ENCODE data around the gene GRIN1.

The GRIN1 gene

GRCh38 chr9:137168573-137168903, 29.6 kb downstream of the GRIN1 start:
- ChIA-PET CTCF (no interaction called here), POLR2A (no interaction called here)
- no peak for DNase-seq (ENCODE audit: low read depth, low spot score)

GRCh38 chr9:137168904-137169856, 30.2 kb downstream of the GRIN1 start:
- CTCF ChIA-PET, result interaction anchor here (1.6 to 1.8 kb wide), 2 partner anchors 9 to 67 kb away, joined by 4 to 7 read pairs; no protein-coding TSS in a partner anchor
- POLR2A ChIA-PET, result no interaction called here
- no peak for TF ChIP-seq CTCF (IDR thresholded peaks at IDR 0.05; ENCODE audit: insufficient read depth, low read length, missing control alignments)
- H3K4me3 ChIP-seq (ENCODE audit: low read depth, low read length), result no peak overlapping the region; the same call in 1 of the 2 replicates
- DNase-seq (ENCODE audit: low read depth, low spot score), result no peak

More at GRCh38 chr9:137168573-137168903, 29.6 kb downstream of the GRIN1 start:
- TF ChIP-seq CTCF (IDR thresholded peaks at IDR 0.05; ENCODE audit: insufficient read depth, low read length, missing control alignments), result no peak
- H3K4me3 ChIP-seq (ENCODE audit: low read depth, low read length), result no peak overlapping the region

- DNase-seq (ENCODE audit: low read depth, low spot score), result no peak
- no peak within 1 kb of the TSS; the same call in 1 of the 2 replicates for H3K4me3 ChIP-seq (ENCODE audit: low read depth, low read length)
- TF ChIP-seq CTCF (IDR thresholded peaks at IDR 0.05; ENCODE audit: insufficient read depth, low read length, missing control alignments), result no peak
- POLR2A ChIA-PET, result interaction anchor here (1.2 kb wide), 1 partner anchor 71 kb away, joined by 4 read pairs; the partner anchor contains the start of gene TUBB4B
- CTCF ChIA-PET, result interaction anchor here (1.6 to 1.8 kb wide), 2 partner anchors 9 to 67 kb away, joined by 4 to 7 read pairs; no protein-coding TSS in a partner anchor
These were observed 31.0 kb downstream of the GRIN1 start, which contains the start of gene LRRC26 for GRCh38 chr9:137169896-137170358. Gene LRRC26 (minus strand): TSS chr9:137170051. CDS start chr9:137169943, 108 bp downstream.

- no peak for DNase-seq (ENCODE audit: low read depth, low spot score)
- no peak for TF ChIP-seq CTCF (IDR thresholded peaks at IDR 0.05; ENCODE audit: insufficient read depth, low read length, missing control alignments)
- POLR2A ChIA-PET, result interaction anchor here (0.6 to 1.2 kb wide), 3 partner anchors 41 to 70 kb away, joined by 3 to 4 read pairs (median 3); partner anchors contain the start of gene TUBB4B
- H3K4me3 ChIP-seq (ENCODE audit: low read depth, low read length), result no peak overlapping the region
- CTCF ChIA-PET, result interaction anchor here (0.7 to 1.8 kb wide), 3 partner anchors 8 to 66 kb away, joined by 3 to 7 read pairs (median 4); no protein-coding TSS in a partner anchor
These were observed 31.7 kb downstream of the GRIN1 start for GRCh38 chr9:137170486-137171148.

- no peak overlapping the region for H3K4me3 ChIP-seq (ENCODE audit: low read depth, low read length)
- no peak for TF ChIP-seq CTCF (IDR thresholded peaks at IDR 0.05; ENCODE audit: insufficient read depth, low read length, missing control alignments)
- CTCF ChIA-PET, result interaction anchor here (0.7 to 1.8 kb wide), 3 partner anchors 21 to 65 kb away, joined by 3 to 4 read pairs (median 4); no protein-coding TSS in a partner anchor
- no peak for DNase-seq (ENCODE audit: low read depth, low spot score)
- POLR2A ChIA-PET, result interaction anchor here (0.6 to 1.2 kb wide), 3 partner anchors 42 to 70 kb away, joined by 3 to 4 read pairs (median 3); partner anchors contain the start of gene TUBB4B
These were observed 32.4 kb downstream of the GRIN1 start for GRCh38 chr9:137171149-137171900.

All from AG04449 (cell line).